Caco-2 (cell line): ENCODE data around the gene GNPNAT1. TPM values are rescaled to one million over a fixed set of nuclear protein-coding genes. Genes with fewer than 3 reads are reported as not detected.

Experiments
- BruUV-seq: library from RNA; stranded (reverse); fragments of 400-500 nt; replicated peaks from 2 replicates; lab custom pipeline; 2021; lab: Mats Ljungman, UMichigan
- CTCF ChIA-PET: fragments of 300-600 bp; sonication (Branson Sonifier 250); formaldehyde crosslinking; loops from one replicate; lab custom pipeline; 2022; ENCODE audit warnings: antibody characterized with exemption; lab: Charles Lee
- POLR2A ChIA-PET: fragments of 300-600 bp; sonication (Branson Sonifier 250); formaldehyde crosslinking; loops from one replicate; lab custom pipeline; 2022; ENCODE audit warnings: antibody characterized with exemption; lab: Charles Lee
- DNase-seq, 2 experiments: peaks; one replicate each; pipeline versions ENCODE4 v3.0.0 to v3.0.0-alpha.2; 2020 to 2022
- H3K27me3 ChIP-seq: replicated peaks from 2 replicates; pipeline ENCODE4 v1.6.0; 2011; ENCODE audit warnings: low read length; ENCODE audit not compliant: control insufficient read depth, insufficient read depth
- H3K36me3 ChIP-seq: 2 replicates; pipeline ENCODE4 v1.5.1; 2011; ENCODE audit warnings: low read length; ENCODE audit not compliant: control insufficient read depth, insufficient read depth
- H3K4me1 ChIP-seq: fragments of 250-450 bp; sonication (Bioruptor Pico); 2 replicates; pipeline ENCODE4 v1.5.1; 2020; ENCODE audit warnings: mild to moderate bottlenecking
- H3K4me3 ChIP-seq: 2 replicates; pipeline ENCODE4 v1.5.1; 2011; ENCODE audit warnings: low read depth, mild to moderate bottlenecking, control low read depth, low read length
- H3K9me3 ChIP-seq: fragments of 250-450 bp; sonication (Bioruptor Pico); 2 replicates; pipeline ENCODE4 v1.5.1; 2020; ENCODE audit warnings: mild to moderate bottlenecking, moderate library complexity
- H3K27ac Mint-ChIP-seq: one replicate; pipeline ENCODE4 v1.8.0; 2022; ENCODE audit warnings: mixed read lengths; ENCODE audit not compliant: unreplicated experiment
- H3K27me3 Mint-ChIP-seq: one replicate; pipeline ENCODE4 v1.8.0; 2022; ENCODE audit warnings: mixed read lengths; ENCODE audit not compliant: insufficient read depth, unreplicated experiment
- H3K36me3 Mint-ChIP-seq: one replicate; pipeline ENCODE4 v1.8.0; 2022; ENCODE audit warnings: mild to moderate bottlenecking, mixed read lengths; ENCODE audit not compliant: insufficient read depth, unreplicated experiment
- H3K4me1 Mint-ChIP-seq: one replicate; pipeline ENCODE4 v1.8.0; 2022; ENCODE audit warnings: low read depth, mixed read lengths; ENCODE audit not compliant: unreplicated experiment
- H3K4me3 Mint-ChIP-seq: one replicate; pipeline ENCODE4 v1.8.0; 2022; ENCODE audit warnings: mild to moderate bottlenecking, moderate library complexity, mixed read lengths; ENCODE audit not compliant: unreplicated experiment
- H3K9me3 Mint-ChIP-seq: one replicate; pipeline ENCODE4 v1.8.0; 2022; ENCODE audit warnings: mixed read lengths; ENCODE audit not compliant: unreplicated experiment
- CTCF ChIP-seq, 2 experiments: fragments of 200-600 bp in 1 of 2; IDR thresholded peaks; 1 replicate in 1 of 2; 2 replicates in 1 of 2; pipeline versions ENCODE4 v1.5.1 to v1.8.0; 2011 to 2022; ENCODE audit warnings: antibody characterized with exemption in 1 of 2, control low read depth in 1 of 2, inconsistent platforms in 1 of 2, low read depth in 1 of 2, low read length in 1 of 2, mild to moderate bottlenecking in 1 of 2, moderate library complexity in 1 of 2; ENCODE audit not compliant: insufficient read depth in 1 of 2, severe bottlenecking in 1 of 2, unreplicated experiment in 1 of 2
- intact Hi-C: fragments of 100-400 bp; cut with micrococcal nuclease; formaldehyde crosslinking; loops from one replicate; pipeline ENCODE4 v1.10.0; 2022; ENCODE audit not compliant: unreplicated experiment
- total RNA-seq: library from RNA; stranded (reverse); gene quantifications from 2 replicates; pipeline ENCODE4 v1.2.3, GENCODE V29; 2022

The GNPNAT1 gene
- total RNA-seq, 1 experiment from 2014 or later: 41.6 TPM

DNA sequence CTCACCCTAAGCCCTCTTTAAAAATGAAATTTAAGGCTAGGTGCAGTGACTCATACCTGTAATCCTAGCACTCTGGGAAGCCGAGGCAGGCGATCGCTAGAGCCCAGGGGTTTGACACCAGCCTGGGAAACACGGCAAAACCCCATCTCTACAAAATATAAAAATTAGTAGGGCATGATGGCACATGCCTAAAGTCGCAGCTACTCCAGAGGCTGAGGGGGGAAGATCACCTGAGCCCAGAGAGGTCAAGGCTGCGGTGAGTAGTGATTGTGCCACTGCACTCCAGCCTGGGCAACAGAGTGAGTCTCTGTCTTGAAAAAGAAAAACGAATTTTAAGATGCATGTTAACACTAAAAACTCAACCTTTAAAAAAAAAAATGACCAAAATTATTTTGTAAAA is 12.7 kb downstream of the GNPNAT1 start:
- ChIA-PET POLR2A (no interaction called here), CTCF (no interaction called here)
- DNase-seq: no peak
- intact Hi-C loops: no loop called here
- Histone ChIP-seq H3K9me3 (no peaks in the 10 kb centered on the region), H3K27me3 (no peaks in the 10 kb centered on the region), H3K4me3 (no peak overlapping the region), H3K36me3 (peaks cover 1% of the 10 kb centered on the region; the same call in 1 of the 2 replicates), H3K4me1 (no peaks in the 10 kb centered on the region)
- TF ChIP-seq CTCF (IDR thresholded peaks at IDR 0.05; ENCODE audit: insufficient read depth in 1 of 2, low read depth in 1 of 2, low read length in 1 of 2, severe bottlenecking in 1 of 2, unreplicated experiment in 1 of 2): no peak
- H3K4me3 Mint-ChIP-seq: no peak overlapping the region
- no TSS peak for BruUV-seq
- peaks cover 31% of the 10 kb centered on the region for H3K36me3 Mint-ChIP-seq
- no peaks in the 10 kb centered on the region for H3K9me3 Mint-ChIP-seq
- no peaks in the 10 kb centered on the region for H3K4me1 Mint-ChIP-seq
- no peaks in the 10 kb centered on the region for H3K27me3 Mint-ChIP-seq
- H3K27ac Mint-ChIP-seq: no peak overlapping the region

DNA sequence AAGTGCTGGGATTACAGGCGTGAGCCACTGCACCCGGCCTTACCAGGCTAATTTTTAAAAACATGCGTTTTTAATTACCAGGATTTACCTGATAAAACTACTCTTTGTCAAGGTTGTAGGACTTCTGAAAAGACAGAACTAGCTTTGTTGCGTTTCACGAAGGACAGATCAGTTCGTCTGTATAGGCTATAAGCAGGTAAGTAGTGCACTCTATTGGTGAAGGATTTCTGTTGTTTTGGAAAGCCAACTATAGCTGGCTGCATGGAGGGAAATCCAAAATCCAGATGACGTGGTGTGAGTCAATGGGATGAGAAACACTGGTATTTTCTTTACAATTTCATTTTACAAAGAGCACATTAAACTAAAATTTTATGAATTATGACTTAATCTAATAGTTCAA is 14.6 kb downstream of the GNPNAT1 start:
- no TSS peak for BruUV-seq
- intact Hi-C loops: no loop called here
- Histone ChIP-seq H3K4me3 (no peak overlapping the region), H3K36me3 (peaks cover 1% of the 10 kb centered on the region; the same call in 1 of the 2 replicates), H3K27me3 (no peaks in the 10 kb centered on the region), H3K9me3 (no peaks in the 10 kb centered on the region), H3K4me1 (no peaks in the 10 kb centered on the region; the same call in 1 of the 2 replicates)
- no peak for TF ChIP-seq CTCF (IDR thresholded peaks at IDR 0.05; ENCODE audit: insufficient read depth in 1 of 2, low read depth in 1 of 2, low read length in 1 of 2, severe bottlenecking in 1 of 2, unreplicated experiment in 1 of 2)
- no peak overlapping the region for H3K27ac Mint-ChIP-seq
- H3K27me3 Mint-ChIP-seq: no peaks in the 10 kb centered on the region
- no peak overlapping the region for H3K4me3 Mint-ChIP-seq
- peaks cover 31% of the 10 kb centered on the region for H3K36me3 Mint-ChIP-seq
- ChIA-PET POLR2A (no interaction called here), CTCF (interaction anchor here (0.6 to 1.1 kb wide), 3 partner anchors 81 to 226 kb away, joined by 3 read pairs; partner anchors contain the start of gene ERO1A)
- H3K4me1 Mint-ChIP-seq: no peaks in the 10 kb centered on the region
- no peak for DNase-seq
- no peaks in the 10 kb centered on the region for H3K9me3 Mint-ChIP-seq

DNA sequence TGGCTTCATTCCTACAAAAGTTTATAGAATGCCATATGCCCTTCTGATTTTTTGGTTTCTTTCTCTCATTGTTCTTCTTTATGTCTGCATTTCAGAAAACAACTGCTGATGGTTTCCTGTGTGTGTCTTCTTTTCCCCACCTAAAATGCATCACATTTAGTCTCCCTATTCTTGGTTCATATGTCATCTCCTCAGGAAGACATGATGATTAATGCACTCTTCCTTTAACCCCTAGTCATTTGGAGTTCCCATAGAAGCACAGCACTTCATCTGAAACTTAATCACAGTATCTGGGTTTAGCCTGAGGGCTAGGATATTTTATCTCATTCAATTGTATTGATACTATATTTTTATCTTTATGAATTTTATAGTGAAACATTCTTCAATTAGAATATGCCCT is 21.5 kb downstream of the GNPNAT1 start:
- H3K9me3 ChIP-seq: no peaks in the 10 kb centered on the region

More for the DNA sequence above, 21.5 kb downstream of the GNPNAT1 start:
- Mint-ChIP-seq H3K36me3 (peaks cover 34% of the 10 kb centered on the region), H3K9me3 (no peaks in the 10 kb centered on the region), H3K4me3 (no peak overlapping the region), H3K4me1 (no peaks in the 10 kb centered on the region), H3K27ac (no peak overlapping the region), H3K27me3 (no peaks in the 10 kb centered on the region)
- intact Hi-C loops: loop anchor here (10.0 kb wide), 1 partner anchor 425 kb away; no protein-coding TSS in a partner anchor
- ChIA-PET CTCF (no interaction called here), POLR2A (no interaction called here)
- no peaks in the 10 kb centered on the region for H3K27me3 ChIP-seq
- H3K4me3 ChIP-seq: no peak overlapping the region
- no peak for DNase-seq
- no TSS peak for BruUV-seq
- no peaks in the 10 kb centered on the region for H3K36me3 ChIP-seq
- no peak for TF ChIP-seq CTCF (IDR thresholded peaks at IDR 0.05; ENCODE audit: insufficient read depth in 1 of 2, low read depth in 1 of 2, low read length in 1 of 2, severe bottlenecking in 1 of 2, unreplicated experiment in 1 of 2)
- no peaks in the 10 kb centered on the region; the same call in 1 of the 2 replicates for H3K4me1 ChIP-seq
